Cerebellar nuclear complex (tissue), 1 donor: ENCODE measurements around the gene ZDHHC14.
"Not testable (repeated sequence)": the region's sequence is repeated elsewhere in the genome, so short reads cannot be mapped to it uniquely, and the experiment has no call there.

ENCODE experiments used
- DNase-seq, 2 experiments: peaks; one replicate each; lab custom pipeline; 2025; lab: John Stamatoyannopoulos, UW

The ZDHHC14 gene

DNA sequence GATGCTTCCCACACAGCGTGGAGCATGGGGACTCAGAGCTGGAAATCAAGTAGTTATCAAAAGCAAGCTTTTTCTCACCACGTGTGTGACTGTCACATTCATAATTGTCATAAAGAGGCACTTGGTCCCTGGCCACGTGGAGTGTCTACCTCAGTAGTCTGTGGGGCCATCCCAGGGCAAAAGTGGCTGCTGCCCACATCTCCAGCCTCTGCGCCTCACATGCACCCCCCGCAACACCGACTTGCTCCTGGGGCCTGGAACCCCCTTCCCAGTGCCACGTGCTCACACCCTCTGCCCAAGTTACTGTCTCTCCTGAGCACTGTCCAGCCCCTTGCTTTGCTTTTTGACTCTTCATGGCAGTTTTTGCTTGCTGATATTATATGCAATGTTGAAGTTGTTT lies 308.9 kb downstream of the ZDHHC14 start:
- DNase-seq, result no peak

- no peak for DNase-seq
Measured at GRCh38 chr6:157690441-157691210, 309.6 kb downstream of the ZDHHC14 start.

DNA sequence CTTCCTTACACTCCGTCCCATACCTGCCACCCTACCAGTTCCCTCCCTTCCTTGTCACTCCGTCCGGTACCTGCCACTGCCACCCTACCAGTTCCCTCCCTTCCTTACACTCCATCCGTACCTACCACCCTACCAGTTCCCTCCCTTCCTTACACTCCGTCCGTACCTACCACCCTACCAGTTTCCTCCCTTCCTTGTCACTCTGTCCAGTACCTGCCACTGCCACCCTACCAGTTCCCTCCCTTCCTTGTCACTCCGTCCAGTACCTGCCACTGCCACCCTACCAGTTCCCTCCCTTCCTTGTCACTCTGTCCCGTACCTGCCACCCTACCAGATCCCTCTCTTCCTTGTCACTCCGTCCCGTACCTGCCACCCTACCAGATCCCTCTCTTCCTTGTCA lies 310.6 kb downstream of the ZDHHC14 start:
- not testable (repeated sequence) for DNase-seq

GRCh38 chr6:157693867-157694266 lies 312.9 kb downstream of the ZDHHC14 start:
- no peak for DNase-seq

DNA sequence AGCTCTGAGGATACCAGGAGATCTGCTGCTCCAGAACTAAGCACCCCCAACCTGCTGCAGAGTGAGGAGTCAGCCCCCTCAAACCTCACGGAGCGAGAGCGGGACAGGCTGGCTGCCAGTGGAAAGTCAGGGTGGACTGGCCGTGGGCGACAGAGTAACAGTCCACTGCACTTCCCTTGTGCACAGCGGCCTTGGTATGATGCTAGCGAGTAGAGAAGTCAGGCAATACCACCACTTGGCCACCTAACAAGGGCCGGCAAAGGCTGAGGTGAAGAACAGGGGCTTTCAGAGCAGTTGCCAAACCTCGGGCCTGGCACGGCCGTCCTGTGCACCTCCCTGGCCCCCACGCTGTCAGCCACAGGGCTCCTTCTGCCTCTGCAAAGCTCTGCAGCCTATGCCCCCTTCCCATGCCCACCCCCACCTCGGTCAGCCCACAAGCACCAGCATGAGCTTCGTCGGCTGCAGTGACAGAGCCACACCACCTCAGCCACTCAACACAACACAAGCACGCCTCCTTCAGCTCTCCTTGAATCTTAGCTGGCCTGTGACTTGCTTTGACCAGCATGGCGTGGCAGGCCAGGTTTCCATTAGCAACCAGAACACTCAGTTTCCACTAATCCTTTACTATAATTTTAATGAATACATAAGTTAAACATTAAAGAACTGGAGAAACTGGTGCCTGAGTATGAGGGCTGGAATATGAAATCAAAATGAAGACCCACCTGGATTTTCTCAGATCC lies 314.5 kb downstream of the ZDHHC14 start:
- no peak for DNase-seq

- no peak for DNase-seq
Measured at GRCh38 chr6:157699777-157700636, 319.0 kb downstream of the ZDHHC14 start.

DNA sequence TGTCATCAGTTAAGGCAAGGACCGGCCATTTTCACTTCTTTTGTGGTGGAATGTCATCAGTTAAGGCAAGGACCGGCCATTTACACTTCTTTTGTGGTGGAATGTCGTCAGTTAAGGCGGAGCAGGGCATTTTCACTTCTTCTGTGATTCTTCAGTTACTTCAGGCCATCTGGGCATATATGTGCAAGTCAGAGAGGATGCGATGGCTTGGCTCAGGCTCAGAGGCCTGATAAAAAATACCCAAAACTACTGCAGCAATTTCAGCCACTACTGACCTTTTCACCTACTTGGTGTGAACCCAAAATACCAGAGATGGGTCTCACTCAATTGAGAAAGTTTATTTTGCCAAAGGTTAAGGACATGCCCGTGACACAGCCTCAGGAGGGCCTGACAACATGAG lies 325.4 kb downstream of the ZDHHC14 start:
- DNase-seq, result not testable (repeated sequence)

DNA sequence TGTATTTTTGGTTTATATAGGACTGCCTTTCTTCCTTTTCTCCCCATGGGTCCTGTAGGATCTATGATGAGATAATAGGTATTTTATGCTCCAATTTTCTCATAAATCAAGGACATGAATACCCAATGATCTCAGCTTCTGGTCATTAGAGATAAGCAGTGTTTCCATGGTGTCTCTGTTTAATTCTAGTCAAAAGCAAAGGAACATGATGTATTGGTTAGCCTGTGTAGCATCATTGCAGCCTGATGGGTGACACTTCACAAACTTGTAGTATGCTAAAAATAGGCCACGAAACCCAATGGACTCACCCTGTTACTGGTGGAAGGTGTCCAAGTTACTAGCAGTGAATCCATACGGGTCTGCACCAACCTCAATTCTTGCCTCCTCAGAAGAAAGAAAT lies 325.9 kb downstream of the ZDHHC14 start:
- DNase-seq, result no peak

- no peak for DNase-seq
Measured at GRCh38 chr6:157707576-157707975, 326.6 kb downstream of the ZDHHC14 start.

DNA sequence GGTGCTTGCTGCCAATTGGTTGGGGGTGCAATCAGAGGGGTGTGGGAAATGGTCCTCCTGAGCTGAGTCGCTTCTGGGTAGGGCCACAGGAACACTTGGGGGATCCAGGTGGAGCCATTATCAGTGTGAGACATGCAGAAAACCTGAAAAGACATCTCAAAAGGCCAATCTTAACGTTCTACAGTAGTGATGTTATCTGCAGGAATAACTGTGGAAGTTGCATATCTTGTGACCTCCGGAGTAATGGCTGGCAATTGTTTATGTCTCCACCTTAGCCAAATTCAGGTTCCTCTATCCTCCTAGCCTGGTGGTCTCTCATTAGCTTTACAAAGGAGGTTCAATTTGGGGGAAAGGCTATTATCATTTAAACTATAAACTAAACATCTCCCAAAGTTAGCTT lies 327.2 kb downstream of the ZDHHC14 start:
- no peak for DNase-seq

- DNase-seq, result no peak
Measured at GRCh38 chr6:157708933-157709332, 327.9 kb downstream of the ZDHHC14 start.

GRCh38 chr6:157709555-157709954 lies 328.6 kb downstream of the ZDHHC14 start:
- no peak for DNase-seq

DNA sequence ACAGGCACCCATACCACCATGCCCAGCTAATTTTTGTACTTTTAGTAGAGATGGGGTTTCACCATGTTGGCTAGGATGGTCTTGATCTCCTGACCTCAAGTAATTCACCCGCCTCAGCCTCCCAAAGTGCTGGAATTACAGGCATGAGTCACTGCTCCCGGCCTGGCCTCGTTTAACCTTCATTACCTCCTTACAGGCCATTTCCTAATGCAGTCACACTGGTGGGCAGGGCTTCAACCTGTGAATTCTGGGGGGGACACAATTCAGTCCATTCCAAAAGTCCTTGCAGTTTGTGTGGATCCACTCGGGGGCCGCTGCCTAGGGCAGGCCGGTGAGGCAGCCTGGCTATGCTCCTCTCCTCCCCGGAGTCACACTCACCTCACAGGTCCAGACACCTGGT lies 329.6 kb downstream of the ZDHHC14 start:
- no peak for DNase-seq

GRCh38 chr6:157711060-157711459 lies 330.1 kb downstream of the ZDHHC14 start:
- DNase-seq, result no peak

DNA sequence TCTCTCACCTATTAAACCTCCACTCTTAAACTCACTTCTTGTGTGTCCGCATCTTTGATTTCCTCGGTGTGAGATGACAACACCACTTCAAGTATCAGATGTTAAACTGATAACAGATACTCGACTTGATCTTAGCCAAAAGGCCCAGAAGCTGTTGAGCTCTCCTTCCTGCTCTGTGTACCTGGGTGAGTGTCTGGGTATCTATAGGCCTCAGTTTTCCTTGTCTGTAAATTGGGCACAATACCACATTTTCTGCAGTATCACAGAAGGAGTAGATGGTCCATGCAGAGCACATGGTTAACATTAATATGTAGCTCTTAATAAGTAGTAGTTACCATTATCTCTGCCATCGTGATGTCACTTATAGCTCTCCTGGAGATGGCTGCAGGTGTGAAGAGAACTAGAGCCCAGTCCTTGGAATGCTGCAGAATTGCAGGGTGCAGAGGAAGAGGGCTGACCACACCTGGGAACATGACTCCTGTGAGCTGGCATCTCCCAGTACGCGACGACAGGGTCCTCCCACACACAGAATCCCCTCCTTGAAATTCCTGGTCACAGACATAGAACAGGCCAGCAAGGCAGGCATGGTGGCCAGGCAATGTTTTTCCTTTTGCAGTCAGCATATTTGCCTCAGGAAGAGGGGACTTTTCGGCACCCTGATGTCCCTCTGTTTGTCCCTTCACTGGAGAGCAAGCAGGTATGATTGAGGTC lies 331.8 kb downstream of the ZDHHC14 start:
- DNase-seq, result no peak

DNA sequence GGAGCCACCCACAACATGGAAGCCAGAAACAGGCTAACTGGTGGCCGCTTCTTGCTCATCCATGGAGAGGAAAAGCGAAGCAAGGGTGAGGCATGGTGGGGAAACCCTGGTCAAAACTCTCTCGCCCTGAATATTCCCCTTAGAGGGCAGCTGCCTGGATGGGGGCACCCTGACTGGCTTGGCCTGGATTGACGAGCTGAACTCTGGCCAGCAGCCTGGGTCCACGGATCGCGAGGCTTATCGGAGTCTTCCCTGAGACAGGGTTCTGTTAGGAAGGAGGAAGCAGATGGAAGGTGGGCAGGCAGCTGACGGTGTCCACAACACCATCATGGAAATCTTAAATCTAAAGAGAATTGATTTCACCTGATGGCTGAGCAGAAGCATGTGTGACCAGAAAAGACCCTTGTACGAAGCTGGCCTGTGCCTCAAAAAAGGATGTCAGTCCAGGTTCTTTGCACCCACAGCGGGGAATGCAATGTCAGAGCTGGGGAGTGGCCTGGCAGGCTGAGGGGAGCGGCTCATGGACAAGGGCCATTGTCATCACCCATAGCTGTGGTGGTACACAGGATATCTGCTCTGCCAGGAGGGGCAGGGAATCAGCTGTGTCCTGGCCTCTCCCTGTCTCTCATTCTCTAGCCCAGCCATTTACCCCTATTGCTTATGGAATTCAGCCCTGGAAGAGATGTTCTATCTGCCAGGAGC lies 332.6 kb downstream of the ZDHHC14 start:
- no peak for DNase-seq

DNA sequence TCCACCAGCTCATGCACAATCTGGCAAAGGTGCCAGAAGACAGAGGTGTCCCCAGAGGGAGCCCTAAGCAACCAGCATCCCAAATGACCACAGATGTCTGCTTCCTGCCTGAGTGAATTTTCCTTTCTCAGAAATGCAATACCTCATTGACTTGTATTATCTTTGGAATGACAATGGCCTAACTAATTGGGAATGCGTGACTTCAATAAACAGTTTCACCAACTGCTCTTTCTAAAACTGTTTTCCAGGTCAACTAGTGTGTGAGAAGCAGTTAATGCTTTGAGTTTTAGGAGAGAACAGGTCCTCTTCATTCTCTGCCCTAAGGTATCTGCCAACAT lies 333.1 kb downstream of the ZDHHC14 start:
- DNase-seq, result no peak

DNA sequence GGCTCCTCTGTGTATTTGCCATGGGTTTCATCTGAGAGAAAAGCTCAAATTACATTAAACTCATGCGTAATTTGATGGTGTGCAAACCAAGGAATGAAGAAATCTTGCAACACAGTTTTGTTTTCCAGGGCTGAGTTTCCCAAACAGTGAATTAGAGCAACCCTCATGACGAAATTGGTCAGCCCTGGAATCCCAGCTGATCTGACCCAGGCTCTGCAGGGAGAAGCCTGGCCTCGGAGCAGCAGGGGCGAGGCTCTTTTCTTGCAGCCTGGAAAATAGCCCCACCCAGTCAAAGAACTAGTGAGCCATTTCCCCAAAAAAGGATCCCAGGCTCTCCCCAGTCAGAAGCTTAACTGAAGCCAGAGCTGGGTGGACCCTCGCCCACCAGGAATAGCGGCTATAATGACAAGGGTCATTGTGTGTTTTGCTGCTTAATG lies 334.8 kb downstream of the ZDHHC14 start:
- no peak for DNase-seq

- DNase-seq, result no peak
Measured at GRCh38 chr6:157716251-157716995, 335.4 kb downstream of the ZDHHC14 start.

DNA sequence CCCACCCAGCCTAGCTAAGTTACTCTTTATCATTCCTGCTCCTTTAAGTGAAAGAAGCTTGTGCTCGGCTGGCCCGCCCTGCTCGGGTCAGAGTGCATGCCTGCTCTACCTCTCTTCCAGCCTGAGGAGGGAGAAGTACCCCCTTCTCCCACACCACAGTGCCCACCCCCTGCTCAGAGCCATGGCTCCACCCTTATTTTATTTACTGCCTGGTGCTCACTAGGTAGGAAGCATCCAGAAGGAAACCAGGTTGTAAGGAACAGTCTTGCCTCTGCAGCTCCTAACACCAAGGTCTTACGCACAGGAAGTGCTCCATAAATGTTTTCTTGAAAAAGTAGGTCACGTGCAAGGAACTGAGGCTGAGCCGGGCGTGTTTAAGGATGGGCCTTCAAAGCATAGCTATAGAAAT lies 336.4 kb downstream of the ZDHHC14 start:
- no peak for DNase-seq
